ENCODE measurements around the gene KRI1.
"Not testable (repeated sequence)": the region's sequence is repeated elsewhere in the genome, so short reads cannot be mapped to it uniquely, and the experiment has no call there.

KRI1 gene

GRCh38 chr19:10546817-10547216 lies 19.0 kb downstream of the KRI1 start:
- no peak for DNase-seq

GRCh38 chr19:10544753-10545251 lies 21.0 kb downstream of the KRI1 start:
- DNase-seq = no peak

GRCh38 chr19:10544242-10544752 lies 21.5 kb downstream of the KRI1 start:
- no peak for DNase-seq

- DNase-seq = peak; percentile 82
These were observed 22.2 kb downstream of the KRI1 start, which contains the start of gene ATG4D for GRCh38 chr19:10543420-10544241. TSS of gene ATG4D (plus strand) at chr19:10543904. CDS start at chr19:10544091, 187 bp downstream.

- DNase-seq = no peak
These were observed 22.8 kb downstream of the KRI1 start for GRCh38 chr19:10543059-10543419.

GRCh38 chr19:10539016-10539415 lies 26.8 kb downstream of the KRI1 start:
- DNase-seq = not testable (repeated sequence)

- no peak for DNase-seq
These were observed 27.4 kb downstream of the KRI1 start for GRCh38 chr19:10538204-10538983.

- DNase-seq = no peak
These were observed 28.1 kb downstream of the KRI1 start for GRCh38 chr19:10537668-10538067.

GRCh38 chr19:10535613-10536012 lies 30.2 kb downstream of the KRI1 start:
- DNase-seq = no peak

GRCh38 chr19:10533646-10534386 lies 32.0 kb downstream of the KRI1 start:
- no peak for DNase-seq

- DNase-seq = no peak
These were observed 33.4 kb downstream of the KRI1 start for GRCh38 chr19:10532457-10532856.

GRCh38 chr19:10526887-10527286 lies 38.9 kb downstream of the KRI1 start:
- DNase-seq = not testable (repeated sequence)

GRCh38 chr19:10525636-10526035 lies 40.2 kb downstream of the KRI1 start:
- DNase-seq = no peak

GRCh38 chr19:10523135-10523636 lies 42.6 kb downstream of the KRI1 start:
- DNase-seq = no peak

GRCh38 chr19:10521461-10522171 lies 44.2 kb downstream of the KRI1 start:
- no peak for DNase-seq

- no peak for DNase-seq
These were observed 45.0 kb downstream of the KRI1 start for GRCh38 chr19:10520652-10521318.

- no peak for DNase-seq
These were observed 46.4 kb downstream of the KRI1 start for GRCh38 chr19:10519421-10519820.

- no peak for DNase-seq
These were observed 47.1 kb downstream of the KRI1 start for GRCh38 chr19:10518444-10519361.

GRCh38 chr19:10517760-10518443 lies 47.9 kb downstream of the KRI1 start:
- DNase-seq = no peak

- DNase-seq = no peak
These were observed 48.5 kb downstream of the KRI1 start, which contains the start of gene S1PR5 for GRCh38 chr19:10517361-10517759. TSS of gene S1PR5 (minus strand) at chr19:10517447. CDS start at chr19:10515011, 2,436 bp downstream.

Measured in activated CD4-positive, alpha-beta T cell treated with anti-CD3 and anti-CD28 coated beads, Interleukin-2, amount 50 U/mL, for 1 hour (primary cell).